ENCODE results near the gene CD84.

Gene CD84

GRCh38 chr1:160575112-160575664 lies 4.1 kb downstream of the CD84 start:
- ChIA-PET POLR2A (no interaction called here), CTCF (no interaction called here)
- no peak for DNase-seq (ENCODE audit: extremely low spot score)
- TF ChIP-seq NFRKB (IDR thresholded peaks at IDR 0.05) (no peak), TARDBP (IDR thresholded peaks at IDR 0.05) (no peak), LEF1 (IDR thresholded peaks at IDR 0.05; ENCODE audit: borderline replicate concordance) (no peak), ZNF384 (IDR thresholded peaks at IDR 0.05) (no peak), FOXA1 (IDR thresholded peaks at IDR 0.05) (no peak), SUZ12 (IDR thresholded peaks at IDR 0.05) (no peak), SP1 (IDR thresholded peaks at IDR 0.05) (no peak)

DNA sequence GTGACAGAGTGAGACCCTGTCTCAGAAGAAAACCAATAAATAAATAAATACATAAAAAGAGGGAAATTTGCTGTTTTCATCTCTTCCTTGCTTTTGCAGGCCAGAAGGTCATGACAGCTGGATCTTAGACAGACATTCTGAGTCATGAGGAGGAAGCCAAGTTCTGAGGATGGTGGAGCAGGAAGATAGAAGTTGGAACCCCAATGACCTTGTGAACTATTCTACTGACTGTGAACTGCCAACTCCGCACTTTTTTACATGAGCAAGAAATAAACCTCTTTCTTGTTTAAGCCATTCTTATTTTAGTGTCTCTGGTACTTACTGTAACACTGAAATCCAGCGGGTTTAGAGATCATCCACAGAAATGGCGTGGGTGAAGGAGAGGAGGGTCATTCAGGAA lies 8.5 kb downstream of the CD84 start:
- CTCF ChIA-PET, result no interaction called here

DNA sequence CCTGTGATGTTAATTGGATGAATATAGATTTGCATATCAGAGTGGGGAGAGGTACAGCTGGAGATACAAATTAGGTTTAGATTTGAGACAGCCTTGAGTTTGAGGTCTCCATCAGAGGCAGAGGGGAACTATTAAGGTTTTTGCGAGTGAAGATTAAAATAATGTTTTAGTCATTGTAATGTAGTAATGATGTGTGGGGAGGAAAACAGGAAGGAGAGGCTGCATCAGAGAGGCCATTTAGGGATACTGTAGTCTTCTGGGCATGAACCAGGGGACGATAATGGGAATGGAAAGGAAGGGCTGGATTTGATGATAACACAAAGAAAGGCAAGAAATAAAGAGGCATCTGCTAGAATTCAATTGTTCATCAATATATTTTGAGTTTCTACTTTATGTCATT lies 9.5 kb downstream of the CD84 start:
- ChIA-PET CTCF (interaction anchor here (0.6 kb wide), 1 partner anchor 10 kb away, joined by 3 read pairs; no protein-coding TSS in a partner anchor), POLR2A (no interaction called here)
- TF ChIP-seq FOXM1 (IDR thresholded peaks at IDR 0.05; ENCODE audit: borderline replicate concordance) (no peak), FOXA1 (IDR thresholded peaks at IDR 0.05) (no peak), TARDBP (IDR thresholded peaks at IDR 0.05) (no peak), CTBP1 (IDR thresholded peaks at IDR 0.05; ENCODE audit: borderline replicate concordance) (no peak), ZNF384 (IDR thresholded peaks at IDR 0.05) (no peak), PKNOX1 (IDR thresholded peaks at IDR 0.05) (no peak), HDGF (IDR thresholded peaks at IDR 0.05; ENCODE audit: borderline replicate concordance) (no peak), ELF4 (IDR thresholded peaks at IDR 0.05) (no peak), BHLHE40 (IDR thresholded peaks at IDR 0.05; ENCODE audit: borderline replicate concordance) (no peak), L3MBTL2 (conservative IDR thresholded peaks at IDR 0.05) (no peak), SP1 (IDR thresholded peaks at IDR 0.05) (no peak), SUZ12 (IDR thresholded peaks at IDR 0.05) (no peak), ARNT (IDR thresholded peaks at IDR 0.05) (no peak), NFRKB (IDR thresholded peaks at IDR 0.05) (no peak), FOXK2 (IDR thresholded peaks at IDR 0.05) (no peak)
- DNase-seq (ENCODE audit: extremely low spot score), result no peak

More for the DNA sequence above, 8.5 kb downstream of the CD84 start:
- POLR2A ChIA-PET, result no interaction called here
- DNase-seq (ENCODE audit: extremely low spot score), result no peak
- TF ChIP-seq ARNT (IDR thresholded peaks at IDR 0.05) (no peak), FOXK2 (IDR thresholded peaks at IDR 0.05) (no peak), CTBP1 (IDR thresholded peaks at IDR 0.05; ENCODE audit: borderline replicate concordance) (no peak), LEF1 (IDR thresholded peaks at IDR 0.05; ENCODE audit: borderline replicate concordance) (no peak), SP1 (IDR thresholded peaks at IDR 0.05) (no peak), HDGF (IDR thresholded peaks at IDR 0.05; ENCODE audit: borderline replicate concordance) (no peak), TARDBP (IDR thresholded peaks at IDR 0.05) (no peak), BHLHE40 (IDR thresholded peaks at IDR 0.05; ENCODE audit: borderline replicate concordance) (no peak), SUZ12 (IDR thresholded peaks at IDR 0.05) (no peak), FOXM1 (IDR thresholded peaks at IDR 0.05; ENCODE audit: borderline replicate concordance) (no peak), ZNF384 (IDR thresholded peaks at IDR 0.05) (no peak), ELF4 (IDR thresholded peaks at IDR 0.05) (no peak), PKNOX1 (IDR thresholded peaks at IDR 0.05) (no peak), L3MBTL2 (conservative IDR thresholded peaks at IDR 0.05) (no peak), FOXA1 (IDR thresholded peaks at IDR 0.05) (no peak), NFRKB (IDR thresholded peaks at IDR 0.05) (no peak)

- CTCF ChIA-PET, result no interaction called here
- DNase-seq (ENCODE audit: extremely low spot score), result no peak
- TF ChIP-seq FOXA1 (IDR thresholded peaks at IDR 0.05) (no peak), SP1 (IDR thresholded peaks at IDR 0.05) (no peak), TARDBP (IDR thresholded peaks at IDR 0.05) (no peak), L3MBTL2 (conservative IDR thresholded peaks at IDR 0.05) (no peak), BHLHE40 (IDR thresholded peaks at IDR 0.05; ENCODE audit: borderline replicate concordance) (no peak), CTBP1 (IDR thresholded peaks at IDR 0.05; ENCODE audit: borderline replicate concordance) (no peak), ZNF384 (IDR thresholded peaks at IDR 0.05) (no peak), FOXK2 (IDR thresholded peaks at IDR 0.05) (no peak), SUZ12 (IDR thresholded peaks at IDR 0.05) (no peak), FOXM1 (IDR thresholded peaks at IDR 0.05; ENCODE audit: borderline replicate concordance) (no peak), LEF1 (IDR thresholded peaks at IDR 0.05; ENCODE audit: borderline replicate concordance) (no peak), HDGF (IDR thresholded peaks at IDR 0.05; ENCODE audit: borderline replicate concordance) (no peak), PKNOX1 (IDR thresholded peaks at IDR 0.05) (no peak), ARNT (IDR thresholded peaks at IDR 0.05) (no peak), NFRKB (IDR thresholded peaks at IDR 0.05) (no peak), ELF4 (IDR thresholded peaks at IDR 0.05) (no peak)
- POLR2A ChIA-PET, result no interaction called here
These were observed 11.2 kb downstream of the CD84 start for GRCh38 chr1:160567858-160568682.

GRCh38 chr1:160567341-160567740 lies 12.0 kb downstream of the CD84 start:
- ChIA-PET CTCF (no interaction called here), POLR2A (no interaction called here)
- TF ChIP-seq ZNF384 (IDR thresholded peaks at IDR 0.05) (no peak), L3MBTL2 (conservative IDR thresholded peaks at IDR 0.05) (no peak), HDGF (IDR thresholded peaks at IDR 0.05; ENCODE audit: borderline replicate concordance) (no peak), SP1 (IDR thresholded peaks at IDR 0.05) (no peak), SUZ12 (IDR thresholded peaks at IDR 0.05) (no peak), NFRKB (IDR thresholded peaks at IDR 0.05) (no peak), FOXA1 (IDR thresholded peaks at IDR 0.05) (no peak), FOXK2 (IDR thresholded peaks at IDR 0.05) (no peak), FOXM1 (IDR thresholded peaks at IDR 0.05; ENCODE audit: borderline replicate concordance) (no peak), LEF1 (IDR thresholded peaks at IDR 0.05; ENCODE audit: borderline replicate concordance) (no peak), PKNOX1 (IDR thresholded peaks at IDR 0.05) (no peak), TARDBP (IDR thresholded peaks at IDR 0.05) (no peak), CTBP1 (IDR thresholded peaks at IDR 0.05; ENCODE audit: borderline replicate concordance) (no peak), BHLHE40 (IDR thresholded peaks at IDR 0.05; ENCODE audit: borderline replicate concordance) (no peak), ARNT (IDR thresholded peaks at IDR 0.05) (no peak), ELF4 (IDR thresholded peaks at IDR 0.05) (no peak)
- DNase-seq (ENCODE audit: extremely low spot score), result no peak
